Measurements from ENCODE around the gene IPO5. TPM values are rescaled to one million over a fixed set of nuclear protein-coding genes. Genes with fewer than 3 reads are reported as not detected.

The IPO5 gene
- total and polyA plus RNA-seq, 2 of the 4 experiments (the other 2 are of a cell fraction) = 89.2 to 270 TPM

DNA sequence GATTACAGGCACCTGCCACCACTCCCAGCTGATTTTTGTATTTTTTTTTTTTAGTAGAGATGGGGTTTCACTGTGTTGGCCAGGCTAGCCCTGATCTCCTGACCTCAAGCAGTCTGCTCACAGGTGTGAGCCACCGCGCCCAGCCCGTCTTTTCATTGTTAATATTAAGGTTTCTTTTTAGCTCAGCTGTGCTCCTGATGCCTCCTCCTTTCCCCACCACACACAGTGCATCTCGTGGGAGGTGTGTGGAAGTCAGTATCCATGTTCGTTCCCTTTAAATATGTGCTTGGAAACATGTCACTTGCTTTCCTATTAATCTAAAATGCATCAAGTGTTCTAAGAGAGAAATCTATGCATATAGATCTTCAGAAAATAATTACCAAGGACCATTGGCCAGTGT lies 53.5 kb downstream of the IPO5 start:
- Histone ChIP-seq H3K56ac (ENCODE audit: extremely low read depth, insufficient read depth, low read length) (no peak overlapping the region), H3K4me1 (ENCODE audit: control insufficient read depth, insufficient read depth, low read length) (peaks cover 8% of the 10 kb centered on the region), H2BK5ac (ENCODE audit: low read depth, low read length, poor library complexity, severe bottlenecking) (no peak overlapping the region), H2AK5ac (ENCODE audit: low read depth, low read length) (no peak overlapping the region), H3K4me2 (ENCODE audit: low read depth, low read length) (no peak overlapping the region), H3K79me1 (ENCODE audit: low read depth in 1 of 2, low read length in 2 of 2) (peaks cover 26 to 32% of the 10 kb centered on the region in 2 experiments; a peak in 3 of 4 replicates), H3K18ac (ENCODE audit: low read depth, low read length) (no peak overlapping the region), H4K20me1 (ENCODE audit: insufficient read depth, low read length) (peaks cover 5% of the 10 kb centered on the region), H3K27ac (ENCODE audit: insufficient read depth, low read length) (no peak overlapping the region), H3K4me3 (ENCODE audit: insufficient read depth, low read depth, low read length) (no peak overlapping the region), H2BK20ac (ENCODE audit: low read depth, low read length) (no peak overlapping the region), H3K9me3 (ENCODE audit: control insufficient read depth, insufficient read depth, low read length) (no peaks in the 10 kb centered on the region), H4K91ac (ENCODE audit: insufficient read depth, low read depth, low read length) (no peak overlapping the region), H3K9ac (ENCODE audit: low read depth, low read length) (no peak overlapping the region), H2AK9ac (replicated peaks; ENCODE audit: low read depth, low read length, poor library complexity) (no peak overlapping the region), H3K27me3 (ENCODE audit: control insufficient read depth, insufficient read depth, low read length) (no peaks in the 10 kb centered on the region), H3K23ac (ENCODE audit: low read depth, low read length) (no peak overlapping the region), H3K14ac (replicated peaks; ENCODE audit: low read depth, low read length) (no peak overlapping the region), H3K9me1 (ENCODE audit: insufficient read depth, low read length) (peaks cover 16% of the 10 kb centered on the region), H4K5ac (ENCODE audit: low read depth, low read length) (no peak overlapping the region), H3K4ac (ENCODE audit: low read depth, low read length) (no peak overlapping the region), H3K36me3 (ENCODE audit: control insufficient read depth, insufficient read depth, low read length) (peaks cover 40% of the 10 kb centered on the region), H2BK15ac (ENCODE audit: low read depth, low read length) (no peak overlapping the region), H4K8ac (ENCODE audit: low read depth in 2 of 2, low read length in 2 of 2) (no peak overlapping the region), H2BK120ac (ENCODE audit: low read depth, low read length) (no peak overlapping the region), H2AFZ (replicated peaks; ENCODE audit: low read length, poor library complexity) (no peak overlapping the region)
- no CpG with 5 or more reads among the region's 5 CpGs for WGBS, 2 experiments (ENCODE audit: extremely low coverage in 2 of 2, insufficient read length in 1 of 2)
- DNase-seq = no peak
- in situ Hi-C loops (cut with MboI; ENCODE audit: low sequenced_read_pairs) = loop anchor here (10.0 kb wide), 1 partner anchor 388 kb away; no protein-coding TSS in a partner anchor
- ChIA-PET CTCF (no interaction called here), POLR2A (ENCODE audit: unreplicated experiment) (no interaction called here)
- BruUV-seq (replicated peaks) = no TSS peak
- intact Hi-C loops (cut with micrococcal nuclease) = loop anchor here (10.0 kb wide), 1 partner anchor 368 kb away; no protein-coding TSS in a partner anchor
- no peak for TF ChIP-seq FOS (IDR thresholded peaks at IDR 0.05; ENCODE audit: low read depth, low read length)
- no peak for TF ChIP-seq NFE2L2 (IDR thresholded peaks at IDR 0.05; ENCODE audit: low read depth, low read length)
- TF ChIP-seq MXI1 (IDR thresholded peaks at IDR 0.05; ENCODE audit: borderline replicate concordance, low read depth, low read length) = no peak
- TF ChIP-seq CHD1 (IDR thresholded peaks at IDR 0.05; ENCODE audit: low read depth, low read length) = no peak
- no peak for TF ChIP-seq RCOR1 (IDR thresholded peaks at IDR 0.05; ENCODE audit: insufficient replicate concordance, low read length)
- no peak for TF ChIP-seq SMC3 (IDR thresholded peaks at IDR 0.05; ENCODE audit: low read depth, low read length)
- no peak for TF ChIP-seq RFX5 (IDR thresholded peaks at IDR 0.05; ENCODE audit: low read depth, low read length)
- TF ChIP-seq CTCF (conservative IDR thresholded peaks at IDR 0.05; ENCODE audit: low read depth, low read length) = no peak
- TF ChIP-seq MAFK (IDR thresholded peaks at IDR 0.05; ENCODE audit: low read depth, low read length) = no peak
- no peak for TF ChIP-seq RAD21 (IDR thresholded peaks at IDR 0.05; ENCODE audit: low read length)
- TF ChIP-seq CEBPB (IDR thresholded peaks at IDR 0.05; ENCODE audit: low read depth, low read length) = no peak
- dilution Hi-C loops (cut with HindIII; ENCODE audit: low sequenced_read_pairs, unreplicated experiment) = no loop called here
- ATAC-seq (ENCODE audit: low read depth) = no peak

All from IMR-90 (cell line).